ENCODE data around the gene CHAMP1. TPM values are rescaled to one million over a fixed set of nuclear protein-coding genes. Genes with fewer than 3 reads are reported as not detected.

The CHAMP1 gene
- total RNA-seq, 2 donors from 2014 or later: 34.6 to 36.1 TPM

DNA sequence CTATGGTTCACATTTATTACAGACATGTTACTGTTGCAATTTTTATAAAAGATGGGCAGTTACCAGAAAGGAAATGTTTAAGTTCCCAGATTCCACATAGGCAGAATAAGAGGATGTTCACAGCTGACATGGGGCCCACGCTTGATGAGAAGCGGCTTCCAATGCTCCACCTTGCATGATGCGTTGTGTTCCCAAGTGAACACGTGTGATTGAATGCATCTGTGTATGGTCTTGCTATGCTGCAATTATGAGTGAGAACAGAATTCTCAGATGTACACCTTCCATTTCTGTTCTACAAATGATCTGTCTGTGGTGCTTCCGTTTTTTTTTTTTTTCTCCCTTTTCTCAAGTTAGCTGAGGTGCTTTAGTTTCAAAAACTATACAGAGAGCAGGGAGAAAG, 17.4 kb upstream of the CHAMP1 start:
- 87 to 100% methylated on average over 3 to 5 of the region's 5 CpGs for WGBS, 2 experiments (ENCODE audit: insufficient coverage in 1 of 2, insufficient read length in 1 of 2)
- H3K27me3 Mint-ChIP-seq (ENCODE audit: insufficient read depth): no peaks in the 10 kb centered on the region
- peaks cover 60% of the 10 kb centered on the region for H3K36me3 ChIP-seq (ENCODE audit: control insufficient read depth, insufficient read depth, low read length)
- no peak overlapping the region for H3K27ac Mint-ChIP-seq
- no peak overlapping the region for H3K27ac ChIP-seq (ENCODE audit: low read depth, low read length)
- no peaks in the 10 kb centered on the region for H3K9me3 Mint-ChIP-seq
- H3K4me1 Mint-ChIP-seq: no peaks in the 10 kb centered on the region
- no peak overlapping the region for H3K9ac ChIP-seq (ENCODE audit: extremely low read depth, low read length, poor library complexity, severe bottlenecking)
- no peak overlapping the region for H3K4me3 Mint-ChIP-seq
- DNase-seq: no peak
- no peaks in the 10 kb centered on the region for H3K27me3 ChIP-seq (ENCODE audit: control insufficient read depth, insufficient read depth, low read length, poor library complexity, severe bottlenecking)
- H3K4me3 ChIP-seq (ENCODE audit: low read length): no peak overlapping the region
- peaks cover 70% of the 10 kb centered on the region for H3K36me3 Mint-ChIP-seq (ENCODE audit: low read depth)
- H3K9me3 ChIP-seq (ENCODE audit: control insufficient read depth, low read length): no peaks in the 10 kb centered on the region
- TF ChIP-seq, protein P1, sequence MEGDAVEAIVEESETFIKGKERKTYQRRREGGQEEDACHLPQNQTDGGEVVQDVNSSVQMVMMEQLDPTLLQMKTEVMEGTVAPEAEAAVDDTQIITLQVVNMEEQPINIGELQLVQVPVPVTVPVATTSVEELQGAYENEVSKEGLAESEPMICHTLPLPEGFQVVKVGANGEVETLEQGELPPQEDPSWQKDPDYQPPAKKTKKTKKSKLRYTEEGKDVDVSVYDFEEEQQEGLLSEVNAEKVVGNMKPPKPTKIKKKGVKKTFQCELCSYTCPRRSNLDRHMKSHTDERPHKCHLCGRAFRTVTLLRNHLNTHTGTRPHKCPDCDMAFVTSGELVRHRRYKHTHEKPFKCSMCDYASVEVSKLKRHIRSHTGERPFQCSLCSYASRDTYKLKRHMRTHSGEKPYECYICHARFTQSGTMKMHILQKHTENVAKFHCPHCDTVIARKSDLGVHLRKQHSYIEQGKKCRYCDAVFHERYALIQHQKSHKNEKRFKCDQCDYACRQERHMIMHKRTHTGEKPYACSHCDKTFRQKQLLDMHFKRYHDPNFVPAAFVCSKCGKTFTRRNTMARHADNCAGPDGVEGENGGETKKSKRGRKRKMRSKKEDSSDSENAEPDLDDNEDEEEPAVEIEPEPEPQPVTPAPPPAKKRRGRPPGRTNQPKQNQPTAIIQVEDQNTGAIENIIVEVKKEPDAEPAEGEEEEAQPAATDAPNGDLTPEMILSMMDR (conservative IDR thresholded peaks at IDR 0.05): no peak
- H3K4me1 ChIP-seq (ENCODE audit: control insufficient read depth, insufficient read depth, low read length): no peaks in the 10 kb centered on the region

DNA sequence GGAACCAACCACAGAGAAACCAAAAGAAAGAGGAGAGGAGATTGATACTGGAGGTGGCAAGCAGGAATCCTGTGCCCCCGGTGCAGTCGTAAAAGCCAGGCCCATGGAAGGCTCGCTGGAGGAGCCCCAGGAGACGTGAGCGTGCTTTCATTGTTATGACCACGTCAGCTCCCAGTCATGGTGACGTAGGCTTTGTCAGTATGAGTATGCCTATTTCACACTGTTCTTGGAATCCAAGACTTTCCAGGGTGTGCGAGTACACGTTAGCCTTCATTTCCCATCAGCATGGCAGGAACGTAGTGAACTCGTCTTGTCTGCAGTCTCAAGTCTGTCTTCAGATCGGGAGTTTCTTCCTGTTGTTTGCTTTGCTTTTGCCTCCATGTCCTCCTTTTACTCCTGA, 15.4 kb upstream of the CHAMP1 start:
- WGBS, 2 experiments (ENCODE audit: insufficient coverage in 1 of 2, insufficient read length in 1 of 2): 85 to 90% methylated on average over 12 of the region's 12 CpGs
- H3K9me3 ChIP-seq (ENCODE audit: control insufficient read depth, low read length): no peaks in the 10 kb centered on the region
- H3K4me1 ChIP-seq (ENCODE audit: control insufficient read depth, insufficient read depth, low read length): no peaks in the 10 kb centered on the region
- TF ChIP-seq, protein P1 (conservative IDR thresholded peaks at IDR 0.05): no peak
- Mint-ChIP-seq H3K27me3 (ENCODE audit: insufficient read depth) (no peaks in the 10 kb centered on the region), H3K27ac (no peak overlapping the region), H3K9me3 (no peaks in the 10 kb centered on the region), H3K4me3 (no peak overlapping the region), H3K4me1 (no peaks in the 10 kb centered on the region), H3K36me3 (ENCODE audit: low read depth) (peaks cover 71% of the 10 kb centered on the region)
- H3K27me3 ChIP-seq (ENCODE audit: control insufficient read depth, insufficient read depth, low read length, poor library complexity, severe bottlenecking): no peaks in the 10 kb centered on the region
- peaks cover 55% of the 10 kb centered on the region for H3K36me3 ChIP-seq (ENCODE audit: control insufficient read depth, insufficient read depth, low read length)
- no peak overlapping the region for H3K27ac ChIP-seq (ENCODE audit: low read depth, low read length)
- DNase-seq: no peak
- H3K4me3 ChIP-seq (ENCODE audit: low read length): no peak overlapping the region
- no peak overlapping the region for H3K9ac ChIP-seq (ENCODE audit: extremely low read depth, low read length, poor library complexity, severe bottlenecking)

- no peak overlapping the region for H3K27ac ChIP-seq (ENCODE audit: low read depth, low read length)
- no peak overlapping the region for H3K27ac Mint-ChIP-seq
Observed at GRCh38 chr13:114299604-114300305, 14.5 kb upstream of the CHAMP1 start.

More at GRCh38 chr13:114299604-114300305, 14.5 kb upstream of the CHAMP1 start:
- TF ChIP-seq, protein P1 (conservative IDR thresholded peaks at IDR 0.05): no peak
- H3K4me1 Mint-ChIP-seq: no peaks in the 10 kb centered on the region
- peaks cover 58% of the 10 kb centered on the region for H3K36me3 ChIP-seq (ENCODE audit: control insufficient read depth, insufficient read depth, low read length)
- H3K4me3 Mint-ChIP-seq: no peak overlapping the region
- WGBS, 2 experiments (ENCODE audit: insufficient coverage in 1 of 2, insufficient read length in 1 of 2): 97 to 98% methylated on average over 4 to 12 of the region's 12 CpGs
- H3K4me3 ChIP-seq (ENCODE audit: low read length): no peak overlapping the region
- H3K36me3 Mint-ChIP-seq (ENCODE audit: low read depth): peaks cover 75% of the 10 kb centered on the region
- no peaks in the 10 kb centered on the region for H3K9me3 Mint-ChIP-seq
- H3K27me3 Mint-ChIP-seq (ENCODE audit: insufficient read depth): no peaks in the 10 kb centered on the region
- H3K27me3 ChIP-seq (ENCODE audit: control insufficient read depth, insufficient read depth, low read length, poor library complexity, severe bottlenecking): no peaks in the 10 kb centered on the region
- no peaks in the 10 kb centered on the region for H3K9me3 ChIP-seq (ENCODE audit: control insufficient read depth, low read length)
- no peak for DNase-seq
- H3K9ac ChIP-seq (ENCODE audit: extremely low read depth, low read length, poor library complexity, severe bottlenecking): no peak overlapping the region
- no peaks in the 10 kb centered on the region for H3K4me1 ChIP-seq (ENCODE audit: control insufficient read depth, insufficient read depth, low read length)
